NB4 (cell line): ENCODE data around the gene SUCO.

ENCODE experiments used
- POLR2A ChIP-seq: IDR thresholded peaks from 2 replicates; pipeline ENCODE4 v1.6.1; 2011; ENCODE audit warnings: mild to moderate bottlenecking; ENCODE audit not compliant: insufficient read length; ENCODE audit errors: extremely low read depth
- TF ChIP-seq, protein P1 (sequence below): IDR thresholded peaks from one replicate; pipeline ENCODE4 v1.5.1; 2012; ENCODE audit warnings: low read depth, low read length
- TF ChIP-seq, protein P2 (sequence below): IDR thresholded peaks from 2 replicates; pipeline ENCODE4 v1.6.1; 2011; ENCODE audit warnings: low read depth, low read length

- TF ChIP-seq, protein P1, sequence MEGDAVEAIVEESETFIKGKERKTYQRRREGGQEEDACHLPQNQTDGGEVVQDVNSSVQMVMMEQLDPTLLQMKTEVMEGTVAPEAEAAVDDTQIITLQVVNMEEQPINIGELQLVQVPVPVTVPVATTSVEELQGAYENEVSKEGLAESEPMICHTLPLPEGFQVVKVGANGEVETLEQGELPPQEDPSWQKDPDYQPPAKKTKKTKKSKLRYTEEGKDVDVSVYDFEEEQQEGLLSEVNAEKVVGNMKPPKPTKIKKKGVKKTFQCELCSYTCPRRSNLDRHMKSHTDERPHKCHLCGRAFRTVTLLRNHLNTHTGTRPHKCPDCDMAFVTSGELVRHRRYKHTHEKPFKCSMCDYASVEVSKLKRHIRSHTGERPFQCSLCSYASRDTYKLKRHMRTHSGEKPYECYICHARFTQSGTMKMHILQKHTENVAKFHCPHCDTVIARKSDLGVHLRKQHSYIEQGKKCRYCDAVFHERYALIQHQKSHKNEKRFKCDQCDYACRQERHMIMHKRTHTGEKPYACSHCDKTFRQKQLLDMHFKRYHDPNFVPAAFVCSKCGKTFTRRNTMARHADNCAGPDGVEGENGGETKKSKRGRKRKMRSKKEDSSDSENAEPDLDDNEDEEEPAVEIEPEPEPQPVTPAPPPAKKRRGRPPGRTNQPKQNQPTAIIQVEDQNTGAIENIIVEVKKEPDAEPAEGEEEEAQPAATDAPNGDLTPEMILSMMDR: no peak
- TF ChIP-seq POLR2A: no peak
- TF ChIP-seq, protein P2, sequence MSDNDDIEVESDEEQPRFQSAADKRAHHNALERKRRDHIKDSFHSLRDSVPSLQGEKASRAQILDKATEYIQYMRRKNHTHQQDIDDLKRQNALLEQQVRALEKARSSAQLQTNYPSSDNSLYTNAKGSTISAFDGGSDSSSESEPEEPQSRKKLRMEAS: no peak
These were observed 18.3 kb downstream of the SUCO start for GRCh38 chr1:172551279-172551678.
